Liver (tissue), 9 donors: ENCODE data around the gene SGCD. TPM values are rescaled to one million over a fixed set of nuclear protein-coding genes. Genes with fewer than 3 reads are reported as not detected.

Experiments
- DNase-seq: peaks from one replicate; pipeline ENCODE4 v3.0.0-alpha.2; 2017; ENCODE audit warnings: low spot score
- H3K27ac ChIP-seq, 2 donors: one replicate each; pipeline ENCODE4 v1.7.0; 2013; ENCODE audit warnings: inconsistent platforms in 2 of 2, low read length in 2 of 2, control low read depth in 1 of 2, low read depth in 1 of 2, mild to moderate bottlenecking in 1 of 2
- H3K27me3 ChIP-seq, 4 donors: one replicate each; pipeline versions ENCODE4 v1.6.1 to v1.7.0; 2013; ENCODE audit warnings: low read length in 3 of 4, inconsistent platforms in 1 of 4, mild to moderate bottlenecking in 1 of 4, moderate library complexity in 1 of 4; ENCODE audit not compliant: control insufficient read depth in 4 of 4, insufficient read depth in 4 of 4
- H3K36me3 ChIP-seq, 4 donors: one replicate each; pipeline versions ENCODE4 v1.6.1 to v1.7.0; 2013; ENCODE audit warnings: low read length in 3 of 4, mild to moderate bottlenecking in 3 of 4, low read depth in 1 of 4, moderate library complexity in 1 of 4; ENCODE audit not compliant: control insufficient read depth in 4 of 4, insufficient read depth in 3 of 4
- H3K4me1 ChIP-seq, 4 donors: one replicate each; pipeline versions ENCODE4 v1.6.1 to v1.7.0; 2013; ENCODE audit warnings: low read length in 3 of 4, mild to moderate bottlenecking in 3 of 4, moderate library complexity in 1 of 4; ENCODE audit not compliant: control insufficient read depth in 4 of 4, insufficient read depth in 4 of 4
- H3K4me3 ChIP-seq, 3 donors: one replicate each; pipeline versions ENCODE4 v1.6.1 to v1.7.0; 2013; ENCODE audit warnings: low read length in 3 of 3, control low read depth in 1 of 3, low read depth in 1 of 3, mild to moderate bottlenecking in 1 of 3
- H3K9ac ChIP-seq, 2 donors: one replicate each; pipeline ENCODE4 v1.7.0; 2013; ENCODE audit warnings: low read length in 2 of 2, mild to moderate bottlenecking in 2 of 2, moderate library complexity in 2 of 2, control low read depth in 1 of 2, low read depth in 1 of 2
- H3K9me3 ChIP-seq, 4 donors: one replicate each; pipeline versions ENCODE4 v1.6.1 to v1.7.0; 2013; ENCODE audit warnings: low read length in 3 of 4; ENCODE audit not compliant: control insufficient read depth in 4 of 4
- CTCF ChIP-seq: fragments of 150-350 bp; IDR thresholded peaks from 2 replicates; pipeline ENCODE4 v1.5.1; 2017; ENCODE audit warnings: improper control_type of control experiment, low read depth, low read length; ENCODE audit not compliant: missing input control
- FOXA1 ChIP-seq: IDR thresholded peaks from 2 replicates; pipeline ENCODE4 v1.6.1; 2016; ENCODE audit warnings: antibody characterized with exemption
- FOXA2 ChIP-seq: IDR thresholded peaks from 2 replicates; pipeline ENCODE4 v1.6.1; 2016; ENCODE audit warnings: antibody characterized with exemption
- MAX ChIP-seq: IDR thresholded peaks from 2 replicates; pipeline ENCODE4 v1.6.1; 2016; ENCODE audit warnings: antibody characterized with exemption
- NR2F2 ChIP-seq: IDR thresholded peaks from 2 replicates; pipeline ENCODE4 v1.6.1; 2016; ENCODE audit warnings: antibody characterized with exemption
- RXRA ChIP-seq, 2 donors: IDR thresholded peaks; 2 replicates each; pipeline ENCODE4 v1.6.1; 2017 to 2018; ENCODE audit warnings: antibody characterized with exemption in 2 of 2, mild to moderate bottlenecking in 1 of 2
- SP1 ChIP-seq: IDR thresholded peaks from 2 replicates; pipeline ENCODE4 v1.6.1; 2018; ENCODE audit warnings: antibody characterized with exemption, mild to moderate bottlenecking
- TAF1 ChIP-seq: conservative IDR thresholded peaks from 2 replicates; pipeline ENCODE4 v1.6.1; 2016; ENCODE audit warnings: antibody characterized with exemption, mild to moderate bottlenecking
- ZBTB33 ChIP-seq: IDR thresholded peaks from 2 replicates; pipeline ENCODE4 v1.6.1; 2016; ENCODE audit warnings: antibody characterized with exemption
- WGBS: extraction: QIAGEN DNeasy Blood & Tissue Kit; methylation state at CpG from one replicate; pipeline ENCODE4 v1.1.7; 2013; 5-methylcytosine and 5-hydroxymethylcytosine counted together
- polyA plus RNA-seq, 2 donors: library from polyadenylated mRNA; stranded (reverse) in 1 of 2; unstranded in 1 of 2; fragments of 200-250 nt in 1 of 2; fragments of >200 nt in 1 of 2; fragmentation: Nextera tagmentation in 1 of 2; extraction: Ambion mirVana in 1 of 2; gene quantifications; one replicate each; pipeline versions ENCODE4 v1.2.1 to v1.2.3, GENCODE V29; 2013 to 2015
- total RNA-seq, 2 donors: library from RNA; depleted of rRNA; stranded (reverse); fragments of >200 nt; gene quantifications; one replicate each; pipeline ENCODE4 v1.2.3, GENCODE V29; 2014
- donor health status: healthy.
- donor health status: healthy.
- donor health status: healthy.
- donor health status: healthy.
- donor health status: healthy.

The SGCD gene
- total and polyA plus RNA-seq, 4 donors = 0.35 to 1.7 (median 1.0) TPM

- H3K4me1 ChIP-seq = no peaks in the 10 kb centered on the region
Observed at GRCh38 chr5:156379206-156379605, 52.2 kb downstream of the SGCD start.

GRCh38 chr5:156380848-156381247 lies 53.9 kb downstream of the SGCD start:
- TF ChIP-seq ZBTB33 = no peak
- TF ChIP-seq FOXA2 = no peak
- no peak for TF ChIP-seq RXRA (IDR thresholded peaks at IDR 0.05)
- TF ChIP-seq MAX = no peak
- no peak for TF ChIP-seq NR2F2
- no peak for TF ChIP-seq CTCF
- TF ChIP-seq SP1 = no peak
- no peak for TF ChIP-seq FOXA1
- TF ChIP-seq TAF1 = no peak
- Histone ChIP-seq H3K4me3 (no peak overlapping the region), H3K4me1 (no peaks in the 10 kb centered on the region)

More at GRCh38 chr5:156379206-156379605, 52.2 kb downstream of the SGCD start:
- no peak overlapping the region for H3K4me3 ChIP-seq
- H3K9ac ChIP-seq = no peak overlapping the region
- TF ChIP-seq ZBTB33 = no peak
- no peaks in the 10 kb centered on the region for H3K27me3 ChIP-seq
- DNase-seq = no peak
- no peaks in the 10 kb centered on the region for H3K36me3 ChIP-seq
- WGBS = 91% methylated on average over 1 of the region's 1 CpG
- no peaks in the 10 kb centered on the region for H3K9me3 ChIP-seq
- H3K27ac ChIP-seq = no peak overlapping the region

GRCh38 chr5:156383510-156384265 lies 56.7 kb downstream of the SGCD start:
- TF ChIP-seq NR2F2 (no peak), TAF1 (no peak), CTCF (no peak)
- Histone ChIP-seq H3K27ac (no peak overlapping the region), H3K9ac (no peak overlapping the region), H3K27me3 (no peaks in the 10 kb centered on the region), H3K9me3 (no peaks in the 10 kb centered on the region), H3K4me1 (no peaks in the 10 kb centered on the region), H3K36me3 (no peaks in the 10 kb centered on the region), H3K4me3 (no peak overlapping the region)
- DNase-seq = no peak
- WGBS = 77% methylated on average over 5 of the region's 5 CpGs

More at GRCh38 chr5:156380848-156381247, 53.9 kb downstream of the SGCD start:
- Histone ChIP-seq H3K9ac (no peak overlapping the region), H3K27me3 (no peaks in the 10 kb centered on the region), H3K27ac (no peak overlapping the region), H3K9me3 (no peaks in the 10 kb centered on the region), H3K36me3 (no peaks in the 10 kb centered on the region)
- DNase-seq = no peak
- 87% methylated on average over 3 of the region's 3 CpGs for WGBS
